GM20431 (cell line): ENCODE measurements around the gene PCDHGA2.
"Not testable (repeated sequence)": the region's sequence is repeated elsewhere in the genome, so short reads cannot be mapped to it uniquely, and the experiment has no call there.

Experiments
- in situ Hi-C: fragments of 300-500 bp; cut with MseI, MboI; formaldehyde crosslinking; loops from one replicate; pipeline ENCODE4 v1.15.0; 2020; ENCODE audit warnings: low sequenced_read_pairs; ENCODE audit not compliant: unreplicated experiment

PCDHGA2 gene

DNA sequence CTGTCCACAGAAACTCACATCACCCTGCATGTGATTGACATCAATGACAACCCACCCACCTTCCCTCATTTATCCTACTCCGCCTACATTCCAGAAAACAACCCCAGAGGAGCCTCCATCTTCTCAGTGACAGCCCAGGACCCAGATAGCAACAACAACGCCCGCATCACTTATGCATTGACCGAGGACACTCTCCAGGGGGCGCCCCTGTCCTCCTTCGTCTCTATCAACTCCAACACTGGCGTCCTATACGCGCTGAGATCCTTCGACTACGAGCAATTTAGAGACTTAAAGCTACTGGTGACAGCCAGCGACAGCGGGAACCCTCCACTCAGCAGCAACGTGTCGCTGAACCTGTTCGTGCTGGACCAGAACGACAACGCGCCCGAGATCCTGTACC is 6.8 kb downstream of the PCDHGA2 start:
- in situ Hi-C loops: no loop called here

DNA sequence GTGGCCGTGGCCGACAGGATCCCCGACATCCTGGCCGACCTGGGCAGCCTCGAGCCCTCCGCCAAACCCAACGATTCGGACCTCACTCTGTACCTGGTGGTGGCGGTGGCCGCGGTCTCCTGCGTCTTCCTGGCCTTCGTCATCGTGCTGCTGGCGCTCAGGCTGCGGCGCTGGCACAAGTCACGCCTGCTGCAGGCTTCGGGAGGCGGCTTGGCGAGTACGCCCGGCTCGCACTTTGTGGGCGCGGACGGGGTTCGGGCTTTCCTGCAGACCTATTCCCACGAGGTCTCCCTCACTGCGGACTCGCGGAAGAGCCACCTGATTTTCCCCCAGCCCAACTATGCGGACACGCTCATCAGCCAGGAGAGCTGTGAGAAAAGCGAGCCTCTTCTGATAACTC is 7.5 kb downstream of the PCDHGA2 start:
- in situ Hi-C loops: not testable (repeated sequence)

- in situ Hi-C loops: no loop called here
Observed at GRCh38 chr5:141349917-141350619, 11.5 kb downstream of the PCDHGA2 start, which contains the start of gene PCDHGB1. PCDHGB1 (plus strand) TSS chr5:141350099; CDS start chr5:141350261, 162 bp downstream.

- in situ Hi-C loops: no loop called here
Observed at GRCh38 chr5:141351591-141351990, 13.0 kb downstream of the PCDHGA2 start.

GRCh38 chr5:141354900-141355469 is 16.4 kb downstream of the PCDHGA2 start, which contains the start of gene PCDHGA4:
PCDHGA4 (plus strand) TSS chr5:141355021; CDS start chr5:141355108, 87 bp downstream.
- in situ Hi-C loops: no loop called here

DNA sequence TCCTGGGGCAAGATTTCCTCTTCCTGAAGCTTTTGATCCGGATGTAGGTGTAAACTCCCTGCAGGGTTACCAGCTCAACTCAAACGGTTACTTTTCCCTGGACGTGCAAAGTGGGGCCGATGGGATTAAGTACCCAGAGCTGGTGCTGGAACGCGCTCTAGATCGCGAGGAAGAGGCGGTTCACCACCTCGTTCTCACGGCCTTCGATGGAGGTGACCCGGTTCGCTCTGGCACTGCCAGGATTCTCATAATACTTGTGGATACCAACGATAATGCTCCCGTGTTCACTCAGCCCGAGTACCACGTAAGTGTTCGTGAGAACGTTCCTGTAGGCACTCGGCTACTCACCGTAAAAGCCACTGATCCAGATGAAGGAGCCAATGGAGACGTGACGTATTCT is 17.1 kb downstream of the PCDHGA2 start:
- in situ Hi-C loops: no loop called here

GRCh38 chr5:141356133-141356532 is 17.6 kb downstream of the PCDHGA2 start:
- in situ Hi-C loops: no loop called here

GRCh38 chr5:141356950-141357349 is 18.4 kb downstream of the PCDHGA2 start:
- in situ Hi-C loops: no loop called here

- in situ Hi-C loops: no loop called here
Observed at GRCh38 chr5:141359790-141360426, 21.3 kb downstream of the PCDHGA2 start, which contains the start of gene PCDHGB2. PCDHGB2 (plus strand) TSS chr5:141359994; CDS start chr5:141360136, 142 bp downstream.

DNA sequence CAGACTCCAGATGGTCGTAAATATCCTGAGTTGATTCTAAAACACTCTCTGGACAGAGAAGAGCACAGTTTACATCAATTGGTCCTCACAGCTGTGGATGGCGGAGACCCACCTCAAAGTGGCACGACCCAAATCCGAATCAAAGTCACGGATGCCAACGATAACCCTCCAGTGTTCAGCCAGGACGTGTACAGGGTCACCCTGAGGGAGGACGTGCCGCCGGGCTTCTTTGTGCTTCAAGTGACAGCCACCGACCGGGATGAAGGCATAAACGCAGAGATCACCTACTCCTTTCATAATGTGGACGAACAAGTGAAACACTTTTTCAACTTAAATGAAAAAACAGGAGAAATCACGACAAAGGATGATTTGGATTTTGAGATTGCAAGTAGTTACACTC is 22.1 kb downstream of the PCDHGA2 start:
- in situ Hi-C loops: no loop called here

DNA sequence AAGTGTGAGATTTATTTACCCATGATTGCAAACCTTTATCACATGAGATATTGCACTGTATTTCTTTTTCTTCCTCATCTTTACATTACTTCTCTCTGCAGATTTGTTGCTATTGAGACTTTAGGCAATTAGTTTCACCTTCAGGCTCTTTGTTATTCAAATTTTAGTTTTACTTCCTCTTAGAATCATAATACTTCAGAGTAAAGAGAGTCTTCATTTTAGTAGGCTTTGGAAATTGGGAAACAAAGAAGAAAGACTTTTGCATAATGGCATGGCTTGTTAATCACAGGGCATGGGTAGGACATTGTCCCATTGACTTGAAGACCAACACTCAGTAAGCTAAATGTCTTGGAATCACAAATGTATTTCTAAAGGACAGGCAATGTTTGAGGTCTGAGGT is 24.2 kb downstream of the PCDHGA2 start:
- in situ Hi-C loops: no loop called here

- in situ Hi-C loops: no loop called here
Observed at GRCh38 chr5:141363952-141364660, 25.5 kb downstream of the PCDHGA2 start, which contains the start of gene PCDHGA5. PCDHGA5 (plus strand) TSS chr5:141364162; CDS start chr5:141364331, 169 bp downstream.

- in situ Hi-C loops: no loop called here
Observed at GRCh38 chr5:141366016-141366896, 27.7 kb downstream of the PCDHGA2 start.

DNA sequence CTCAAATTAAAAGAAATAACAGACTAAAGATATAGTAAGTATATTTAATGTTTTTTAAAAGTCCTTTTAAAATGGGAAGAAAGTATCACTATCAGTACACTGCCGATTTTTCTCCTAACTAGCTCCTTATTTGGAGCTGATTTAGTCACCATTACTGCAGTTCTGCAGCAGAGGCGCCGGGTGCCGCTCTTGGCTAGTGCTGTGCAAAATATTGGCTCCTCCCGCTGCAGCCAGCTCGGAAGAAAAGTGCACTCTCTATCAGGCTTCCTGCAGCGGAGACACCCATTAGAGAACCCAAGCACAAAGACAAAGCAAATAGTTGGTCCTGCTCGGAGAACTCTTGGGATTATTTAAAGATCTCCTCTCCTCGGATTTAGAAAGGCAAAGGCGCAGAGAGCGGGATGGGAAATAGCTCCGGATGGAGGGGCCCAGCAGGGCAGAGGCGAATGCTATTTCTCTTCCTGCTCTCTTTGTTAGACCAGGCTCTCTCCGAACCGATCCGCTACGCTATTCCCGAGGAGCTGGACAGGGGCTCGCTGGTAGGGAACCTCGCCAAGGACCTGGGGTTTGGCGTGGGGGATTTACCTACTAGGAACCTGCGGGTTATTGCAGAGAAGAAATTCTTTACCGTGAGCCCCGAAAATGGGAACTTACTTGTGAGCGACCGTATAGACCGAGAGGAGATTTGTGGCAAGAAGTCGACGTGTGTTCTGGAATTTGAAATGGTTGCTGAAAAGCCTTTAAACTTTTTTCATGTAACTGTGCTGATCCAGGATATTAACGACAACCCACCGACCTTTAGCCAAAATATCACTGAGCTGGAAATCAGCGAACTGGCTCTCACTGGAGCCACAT is 31.7 kb downstream of the PCDHGA2 start, which contains the start of gene PCDHGB3:
PCDHGB3 (plus strand) TSS at position 249 of the 855 bp plus-strand sequence; CDS start at position 402, 153 bp downstream.
- in situ Hi-C loops: no loop called here

DNA sequence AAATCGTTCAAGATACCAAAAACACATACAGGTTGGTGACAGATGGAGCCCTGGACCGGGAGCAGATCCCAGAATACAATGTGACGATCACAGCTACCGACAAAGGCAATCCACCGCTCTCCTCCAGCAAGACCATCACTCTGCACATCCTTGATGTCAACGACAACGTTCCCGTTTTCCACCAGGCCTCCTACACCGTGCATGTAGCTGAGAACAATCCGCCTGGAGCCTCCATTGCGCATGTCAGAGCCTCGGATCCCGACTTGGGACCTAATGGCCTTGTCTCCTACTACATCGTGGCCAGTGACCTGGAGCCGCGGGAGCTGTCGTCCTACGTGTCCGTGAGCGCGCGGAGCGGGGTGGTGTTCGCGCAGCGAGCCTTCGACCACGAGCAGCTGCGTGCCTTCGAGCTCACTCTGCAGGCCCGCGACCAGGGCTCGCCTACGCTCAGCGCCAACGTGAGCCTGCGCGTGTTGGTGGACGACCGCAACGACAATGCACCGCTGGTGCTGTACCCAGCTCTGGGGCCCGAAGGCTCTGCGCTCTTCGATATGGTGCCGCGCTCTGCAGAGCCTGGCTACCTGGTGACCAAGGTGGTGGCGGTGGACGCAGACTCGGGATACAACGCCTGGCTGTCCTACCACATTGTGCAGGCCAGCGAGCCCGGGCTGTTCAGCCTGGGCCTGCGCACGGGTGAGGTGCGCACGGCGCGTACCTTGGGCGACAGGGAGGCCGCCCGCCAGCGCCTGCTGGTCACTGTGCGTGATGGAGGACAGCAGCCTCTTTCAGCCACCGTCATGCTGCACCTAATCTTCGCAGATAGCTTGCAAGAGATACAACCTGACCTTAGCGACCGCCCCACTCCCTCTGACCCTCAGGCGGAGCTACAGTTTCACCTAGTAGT is 33.3 kb downstream of the PCDHGA2 start:
- in situ Hi-C loops: no loop called here

- in situ Hi-C loops: no loop called here
Observed at GRCh38 chr5:141373673-141374317, 35.2 kb downstream of the PCDHGA2 start, which contains the start of gene PCDHGA6. PCDHGA6 (plus strand) TSS chr5:141373891; CDS start chr5:141374084, 193 bp downstream.

GRCh38 chr5:141374627-141375026 is 36.1 kb downstream of the PCDHGA2 start:
- in situ Hi-C loops: no loop called here
